ENCODE data around the gene ZGLP1.
"Not testable (repeated sequence)": the region's sequence is repeated elsewhere in the genome, so short reads cannot be mapped to it uniquely, and the experiment has no call there.

Gene ZGLP1

GRCh38 chr19:10309423-10309822, at the start of gene ZGLP1:
TSS of gene ZGLP1 (minus strand) at chr19:10309815.
- DNase-seq (ENCODE audit: low read depth): no peak

- DNase-seq (ENCODE audit: low read depth): no peak
Measured at GRCh38 chr19:10356431-10356830, 46.8 kb upstream of the ZGLP1 start.

- no peak for DNase-seq (ENCODE audit: low read depth)
Measured at GRCh38 chr19:10353793-10354391, 44.3 kb upstream of the ZGLP1 start.

GRCh38 chr19:10352764-10353671, 43.4 kb upstream of the ZGLP1 start:
- no peak for DNase-seq (ENCODE audit: low read depth)

- DNase-seq (ENCODE audit: low read depth): no peak
Measured at GRCh38 chr19:10346509-10346908, 36.9 kb upstream of the ZGLP1 start.

- no peak for DNase-seq (ENCODE audit: low read depth)
Measured at GRCh38 chr19:10344780-10345179, 35.2 kb upstream of the ZGLP1 start.

GRCh38 chr19:10343495-10343894, 33.9 kb upstream of the ZGLP1 start:
- no peak for DNase-seq (ENCODE audit: low read depth)

GRCh38 chr19:10339977-10340376, 30.4 kb upstream of the ZGLP1 start:
- DNase-seq (ENCODE audit: low read depth): no peak

- DNase-seq (ENCODE audit: low read depth): no peak
Measured at GRCh38 chr19:10339380-10339960, 29.9 kb upstream of the ZGLP1 start, which contains the start of gene ICAM3. TSS of gene ICAM3 (minus strand) at chr19:10339624. CDS start at chr19:10339614, 10 bp downstream.

- no peak for DNase-seq (ENCODE audit: low read depth)
Measured at GRCh38 chr19:10338940-10339339, 29.3 kb upstream of the ZGLP1 start.

GRCh38 chr19:10336725-10337124, 27.1 kb upstream of the ZGLP1 start:
- not testable (repeated sequence) for DNase-seq (ENCODE audit: low read depth)

- no peak for DNase-seq (ENCODE audit: low read depth)
Measured at GRCh38 chr19:10335352-10335985, 25.9 kb upstream of the ZGLP1 start.

GRCh38 chr19:10334588-10335351, 25.2 kb upstream of the ZGLP1 start:
- peak; percentile 89 for DNase-seq (ENCODE audit: low read depth)

GRCh38 chr19:10333758-10334587, 24.4 kb upstream of the ZGLP1 start:
- DNase-seq (ENCODE audit: low read depth): no peak

GRCh38 chr19:10332965-10333757, 23.5 kb upstream of the ZGLP1 start, which contains the start of gene RAVER1:
TSS of gene RAVER1 (minus strand) at chr19:10333529. CDS start at chr19:10333507, 22 bp downstream.
- peak; percentile 94 for DNase-seq (ENCODE audit: low read depth)

GRCh38 chr19:10332158-10332964, 22.7 kb upstream of the ZGLP1 start:
- no peak for DNase-seq (ENCODE audit: low read depth)

- no peak for DNase-seq (ENCODE audit: low read depth)
Measured at GRCh38 chr19:10329555-10329954, 19.9 kb upstream of the ZGLP1 start.

- DNase-seq (ENCODE audit: low read depth): no peak
Measured at GRCh38 chr19:10328558-10329429, 19.2 kb upstream of the ZGLP1 start.

All from GM04504 (cell line).